K562 (cell line): ENCODE measurements around the gene EDEM1. TPM values are rescaled to one million over a fixed set of nuclear protein-coding genes. Genes with fewer than 3 reads are reported as not detected.

ENCODE experiments used
- ATAC-seq: fragments of 200-7000 bp; cut with Tn5 transposase; 3 replicates; pipeline ENCODE4 v1.9.1; 2020; ENCODE audit warnings: moderate library complexity
- BruUV-seq: library from RNA; stranded (reverse); fragments of 400-500 nt; replicated peaks from 2 replicates; lab custom pipeline; 2021; lab: Mats Ljungman, UMichigan
- CTCF ChIA-PET: fragments of 300-600 bp; formaldehyde crosslinking; extraction: SDS; loops from one replicate; lab custom pipeline; 2021; ENCODE audit warnings: low intra/inter-chr PET ratio; lab: Yijun Ruan, JAX
- POLR2A ChIA-PET: fragments of 300-600, 350-650 bp; sonication (Branson Sonifier 250); formaldehyde crosslinking; extraction: SDS; loops from one replicate; lab custom pipeline; 2021; ENCODE audit warnings: antibody characterized with exemption, inconsistent platforms; lab: Yijun Ruan, JAX
- DNase-seq, 4 experiments: peaks; one replicate each; pipeline versions ENCODE4 v3.0.0 to v3.0.0-alpha.2; 2011 to 2018; ENCODE audit warnings: low spot score in 3 of 4, mixed read lengths in 3 of 4; ENCODE audit errors: extremely low read depth in 1 of 4
- FAIRE-seq: peaks from 2 replicates; lab custom pipeline; 2011; peaks lifted over from hg19 to GRCh38; lab: Jason Lieb, UNC
- H2AFZ ChIP-seq: 2 replicates; pipeline ENCODE4 v1.6.0; 2011; ENCODE audit warnings: low read depth, low read length, control low read depth, inconsistent platforms
- H3K27ac ChIP-seq: fragments of 200-600 bp; 3 replicates; pipeline ENCODE4 v1.8.0; 2011; ENCODE audit warnings: low read depth, mild to moderate bottlenecking, control low read depth, inconsistent platforms, low read length, moderate library complexity, mixed read lengths; ENCODE audit errors: extremely low read depth
- H3K27me3 ChIP-seq, 2 experiments: fragments of 300-600 bp in 1 of 2; 2 replicates in 1 of 2; 3 replicates in 1 of 2; pipeline versions ENCODE4 v1.6.0 to v1.8.0; 2011; ENCODE audit warnings: inconsistent platforms in 2 of 2, low read length in 2 of 2, mild to moderate bottlenecking in 1 of 2, mixed read lengths in 1 of 2, moderate library complexity in 1 of 2; ENCODE audit not compliant: control insufficient read depth in 2 of 2, insufficient read depth in 2 of 2
- H3K36me3 ChIP-seq: fragments of 300-600 bp; 3 replicates; pipeline ENCODE4 v1.8.0; 2011; ENCODE audit warnings: mild to moderate bottlenecking, low read length, inconsistent platforms; ENCODE audit not compliant: control insufficient read depth, insufficient read depth
- H3K4me1 ChIP-seq, 2 experiments: fragments of 200-600 bp in 1 of 2; replicated peaks in 1 of 2; 2 replicates in 1 of 2; 3 replicates in 1 of 2; pipeline versions ENCODE4 v1.5.1 to v1.8.0; 2011; ENCODE audit warnings: inconsistent platforms in 2 of 2, low read length in 2 of 2, mild to moderate bottlenecking in 1 of 2, mixed read lengths in 1 of 2, moderate library complexity in 1 of 2; ENCODE audit not compliant: control insufficient read depth in 2 of 2, insufficient read depth in 2 of 2
- H3K4me2 ChIP-seq: 2 replicates; pipeline ENCODE4 v1.6.1; 2011; ENCODE audit warnings: low read length, control low read depth, inconsistent platforms, mixed read lengths; ENCODE audit not compliant: insufficient read depth
- H3K4me3 ChIP-seq: fragments of 200-600 bp; sonication (generic), shearing (Covaris generic); 2 replicates; pipeline ENCODE4 v1.5.1; 2016; ENCODE audit warnings: control low read depth, inconsistent platforms
- H3K79me2 ChIP-seq: fragments of 200-600 bp; 3 replicates; pipeline ENCODE4 v1.8.0; 2011; ENCODE audit warnings: low read length, inconsistent platforms; ENCODE audit not compliant: control insufficient read depth, insufficient read depth
- H3K9ac ChIP-seq, 2 experiments: 2 replicates each; pipeline versions ENCODE4 v1.6.0 to v1.6.1; 2011; ENCODE audit warnings: low read depth in 2 of 2, low read length in 2 of 2, control low read depth in 1 of 2, inconsistent platforms in 1 of 2, mild to moderate bottlenecking in 1 of 2, mixed read lengths in 1 of 2; ENCODE audit not compliant: insufficient read depth in 1 of 2
- H3K9me1 ChIP-seq: one replicate; pipeline ENCODE4 v1.6.0; 2011; ENCODE audit warnings: inconsistent platforms, mild to moderate bottlenecking, low read length, moderate library complexity; ENCODE audit not compliant: control insufficient read depth, insufficient read depth
- H3K9me3 ChIP-seq: replicated peaks from 2 replicates; pipeline ENCODE4 v1.5.1; 2011; ENCODE audit warnings: low read depth, low read length, inconsistent platforms; ENCODE audit not compliant: control insufficient read depth, insufficient read depth
- H4K20me1 ChIP-seq: replicated peaks from 2 replicates; pipeline ENCODE4 v1.6.1; 2011; ENCODE audit warnings: low read length, inconsistent platforms, mixed read lengths; ENCODE audit not compliant: control insufficient read depth, insufficient read depth
- C11orf30 ChIP-seq: fragments of 450-650 bp; IDR thresholded peaks from 2 replicates; pipeline ENCODE4 v1.6.1; 2016; ENCODE audit warnings: low read depth, mild to moderate bottlenecking
- CC2D1A ChIP-seq: fragments of 450-650 bp; IDR thresholded peaks from 2 replicates; pipeline ENCODE4 v1.6.1; 2017; ENCODE audit warnings: mild to moderate bottlenecking
- CXXC5 ChIP-seq: fragments of 250-450 bp; sonication (Bioruptor Pico); IDR thresholded peaks from 2 replicates; pipeline ENCODE4 v1.8.0; 2022; ENCODE audit warnings: inconsistent platforms, mild to moderate bottlenecking, moderate library complexity
- ETV1 ChIP-seq: fragments of 450-650 bp; conservative IDR thresholded peaks from 2 replicates; pipeline ENCODE4 v1.6.1; 2016; ENCODE audit warnings: missing genetic modification characterization, control low read depth, low read depth, missing compliant biosample characterization
- HOXB6 ChIP-seq: fragments of 250-450 bp; sonication (Bioruptor Pico); IDR thresholded peaks from 2 replicates; pipeline ENCODE4 v1.5.1; 2022; ENCODE audit warnings: mild to moderate bottlenecking, borderline replicate concordance
- KAT8 ChIP-seq: fragments of 450-650 bp; IDR thresholded peaks from 2 replicates; pipeline ENCODE4 v1.6.1; 2016; ENCODE audit warnings: low read depth, mild to moderate bottlenecking
- PBX2 ChIP-seq, 2 experiments: IDR thresholded peaks in 1 of 2; conservative IDR thresholded peaks in 1 of 2; 2 replicates each; pipeline ENCODE4 v1.6.1; 2016; ENCODE audit warnings: low read depth in 2 of 2, mild to moderate bottlenecking in 1 of 2, missing compliant biosample characterization in 1 of 2, missing genetic modification characterization in 1 of 2, moderate library complexity in 1 of 2
- TRIM25 ChIP-seq: fragments of 450-650 bp; IDR thresholded peaks from 2 replicates; pipeline ENCODE4 v1.7.0; 2016; ENCODE audit warnings: borderline replicate concordance
- WGBS: fragments of 100-300 bp; shearing (Covaris generic); methylation state at CpG from one replicate; pipeline ENCODE4 v1.1.6; 2016; ENCODE audit warnings: low coverage, mixed read lengths; ENCODE audit not compliant: insufficient coverage; ENCODE audit errors: missing lambda C conversion rate; 5-methylcytosine and 5-hydroxymethylcytosine counted together
- in situ Hi-C: fragments of 300-500 bp; cut with MboI; formaldehyde crosslinking; loops from 4 replicates; pipeline ENCODE4 v1.15.0; 2018; ENCODE audit warnings: inconsistent platforms, mixed read lengths
- intact Hi-C: fragments of 100-400 bp; cut with micrococcal nuclease; formaldehyde crosslinking; loops from 2 replicates; pipeline ENCODE4 v1.14.2; 2022
- polyA plus RNA-seq, 8 experiments: library from polyadenylated mRNA; depleted of rRNA in 4 of 8; stranded (reverse) in 5 of 8; unstranded in 3 of 8; fragments of >200 nt; fragmentation: Nextera tagmentation in 2 of 8; fragmentation: Illumina TruSeq in 1 of 8; extraction: Ambion mirVana in 2 of 8; extraction: Trizol in 1 of 8; gene quantifications; 2 replicates each; pipeline versions ENCODE4 v1.2.1 to v1.2.3, GENCODE V29; 2011 to 2014; ENCODE audit warnings: inconsistent platforms in 1 of 8, missing spikeins in 1 of 8
- total RNA-seq, 7 experiments: library from RNA; depleted of rRNA in 6 of 7; stranded (reverse); fragments of >200 nt in 6 of 7; fragmentation: Illumina TruSeq in 2 of 7; extraction: Trizol in 2 of 7; gene quantifications; 2 replicates each; pipeline versions ENCODE4 v1.2.1 to v1.2.3, GENCODE V29; 2011 to 2021; ENCODE audit warnings: low replicate concordance in 1 of 7
- TF ChIP-seq, protein P1 (sequence below): fragments of 250-450 bp; sonication (Bioruptor Pico); IDR thresholded peaks from 2 replicates; pipeline ENCODE4 v1.8.0; 2022; ENCODE audit warnings: inconsistent platforms
- TF ChIP-seq, protein P2 (sequence below): fragments of 450-650 bp; formaldehyde crosslinking; IDR thresholded peaks from 2 replicates; pipeline ENCODE4 v1.4.0; 2022; ENCODE audit warnings: mild to moderate bottlenecking, moderate library complexity
- TF ChIP-seq, protein P3 (sequence below): fragments of 250-450 bp; sonication (Bioruptor Pico); IDR thresholded peaks from 2 replicates; pipeline ENCODE4 v1.8.0; 2021; ENCODE audit warnings: moderate library complexity, mild to moderate bottlenecking, inconsistent platforms

The EDEM1 gene
- total and polyA plus RNA-seq, 9 of the 15 experiments (the other 6 are each of a cell fraction or from before 2014, with no cell fraction given), result 6.2 to 36.7 (median 14.3) TPM

GRCh38 chr3:5198986-5199731 lies 11.7 kb downstream of the EDEM1 start:
- ATAC-seq, result no peak
- H3K4me2 ChIP-seq, result no peak overlapping the region
- peaks cover 15% of the 10 kb centered on the region; the same call in 2 of the 3 replicates for H3K79me2 ChIP-seq
- POLR2A ChIA-PET, result interaction anchor here (0.5 to 1.6 kb wide), 3 partner anchors 12 to 188 kb away, joined by 3 to 6 read pairs (median 4); no protein-coding TSS in a partner anchor
- 48% methylated on average over 5 of the region's 5 CpGs for WGBS
- H3K9me1 ChIP-seq, result no peaks in the 10 kb centered on the region
- CTCF ChIA-PET, result no interaction called here
- DNase-seq, result no peak
- peaks cover 0 to 47% of the 10 kb centered on the region in 2 experiments; a peak in 4 of 5 replicates for H3K4me1 ChIP-seq
- H3K27me3 ChIP-seq, result no peaks in the 10 kb centered on the region
- in situ Hi-C loops (no loop called here), intact Hi-C loops (no loop called here)
- no peak overlapping the region for H3K4me3 ChIP-seq
- 0 out of 2 replicates have a peak, but pooled peaks cover 4% of the 10 kb centered on the region for H4K20me1 ChIP-seq
- BruUV-seq, result no TSS peak
- no peaks in the 10 kb centered on the region for H3K9me3 ChIP-seq
- no peak overlapping the region for H3K27ac ChIP-seq
- H2AFZ ChIP-seq, result no peak overlapping the region
- H3K36me3 ChIP-seq, result peaks cover 63% of the 10 kb centered on the region
- no peak for FAIRE-seq
- H3K9ac ChIP-seq, result no peak overlapping the region
- TF ChIP-seq CXXC5, result peak; percentile 23; the same call in 1 of the 2 replicates
- no peak for TF ChIP-seq C11orf30
- TF ChIP-seq TRIM25, result no peak
- TF ChIP-seq, protein P1, sequence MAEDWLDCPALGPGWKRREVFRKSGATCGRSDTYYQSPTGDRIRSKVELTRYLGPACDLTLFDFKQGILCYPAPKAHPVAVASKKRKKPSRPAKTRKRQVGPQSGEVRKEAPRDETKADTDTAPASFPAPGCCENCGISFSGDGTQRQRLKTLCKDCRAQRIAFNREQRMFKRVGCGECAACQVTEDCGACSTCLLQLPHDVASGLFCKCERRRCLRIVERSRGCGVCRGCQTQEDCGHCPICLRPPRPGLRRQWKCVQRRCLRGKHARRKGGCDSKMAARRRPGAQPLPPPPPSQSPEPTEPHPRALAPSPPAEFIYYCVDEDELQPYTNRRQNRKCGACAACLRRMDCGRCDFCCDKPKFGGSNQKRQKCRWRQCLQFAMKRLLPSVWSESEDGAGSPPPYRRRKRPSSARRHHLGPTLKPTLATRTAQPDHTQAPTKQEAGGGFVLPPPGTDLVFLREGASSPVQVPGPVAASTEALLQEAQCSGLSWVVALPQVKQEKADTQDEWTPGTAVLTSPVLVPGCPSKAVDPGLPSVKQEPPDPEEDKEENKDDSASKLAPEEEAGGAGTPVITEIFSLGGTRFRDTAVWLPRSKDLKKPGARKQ (CRISPR knock-in tag), result 0 out of 2 replicates have a peak, but pooled peaks have one; percentile 7
- no peak for TF ChIP-seq KAT8
- no peak for TF ChIP-seq PBX2 (CRISPR knock-in tag; IDR thresholded peaks at IDR 0.05; ENCODE audit: low read depth)
- no peak for TF ChIP-seq PBX2 (tag; conservative IDR thresholded peaks at IDR 0.05; ENCODE audit: low read depth)
- TF ChIP-seq, protein P2, sequence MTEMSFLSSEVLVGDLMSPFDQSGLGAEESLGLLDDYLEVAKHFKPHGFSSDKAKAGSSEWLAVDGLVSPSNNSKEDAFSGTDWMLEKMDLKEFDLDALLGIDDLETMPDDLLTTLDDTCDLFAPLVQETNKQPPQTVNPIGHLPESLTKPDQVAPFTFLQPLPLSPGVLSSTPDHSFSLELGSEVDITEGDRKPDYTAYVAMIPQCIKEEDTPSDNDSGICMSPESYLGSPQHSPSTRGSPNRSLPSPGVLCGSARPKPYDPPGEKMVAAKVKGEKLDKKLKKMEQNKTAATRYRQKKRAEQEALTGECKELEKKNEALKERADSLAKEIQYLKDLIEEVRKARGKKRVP (CRISPR knock-in tag), result no peak
- TF ChIP-seq HOXB6 (CRISPR knock-in tag), result no peak
- TF ChIP-seq, protein P3, sequence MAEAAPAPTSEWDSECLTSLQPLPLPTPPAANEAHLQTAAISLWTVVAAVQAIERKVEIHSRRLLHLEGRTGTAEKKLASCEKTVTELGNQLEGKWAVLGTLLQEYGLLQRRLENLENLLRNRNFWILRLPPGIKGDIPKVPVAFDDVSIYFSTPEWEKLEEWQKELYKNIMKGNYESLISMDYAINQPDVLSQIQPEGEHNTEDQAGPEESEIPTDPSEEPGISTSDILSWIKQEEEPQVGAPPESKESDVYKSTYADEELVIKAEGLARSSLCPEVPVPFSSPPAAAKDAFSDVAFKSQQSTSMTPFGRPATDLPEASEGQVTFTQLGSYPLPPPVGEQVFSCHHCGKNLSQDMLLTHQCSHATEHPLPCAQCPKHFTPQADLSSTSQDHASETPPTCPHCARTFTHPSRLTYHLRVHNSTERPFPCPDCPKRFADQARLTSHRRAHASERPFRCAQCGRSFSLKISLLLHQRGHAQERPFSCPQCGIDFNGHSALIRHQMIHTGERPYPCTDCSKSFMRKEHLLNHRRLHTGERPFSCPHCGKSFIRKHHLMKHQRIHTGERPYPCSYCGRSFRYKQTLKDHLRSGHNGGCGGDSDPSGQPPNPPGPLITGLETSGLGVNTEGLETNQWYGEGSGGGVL (CRISPR knock-in tag), result no peak
- no peak for TF ChIP-seq CC2D1A
- TF ChIP-seq ETV1 (tag), result no peak
